Loucy (cell line): ENCODE results near the gene LRP2BP.
"Not testable (repeated sequence)": the region's sequence is repeated elsewhere in the genome, so short reads cannot be mapped to it uniquely, and the experiment has no call there.

Experiments
- H2AFZ ChIP-seq: fragments of 200-600 bp; sonication (generic); 2 replicates; pipeline ENCODE4 v1.6.0; 2016; ENCODE audit warnings: antibody characterized with exemption, mild to moderate bottlenecking, low read length, moderate library complexity
- H3F3A ChIP-seq: fragments of 200-600 bp; 2 replicates; pipeline ENCODE4 v1.6.0; 2016; ENCODE audit warnings: antibody characterized with exemption, low read depth, mild to moderate bottlenecking
- H3K27me3 ChIP-seq: fragments of 200-600 bp; sonication (generic); 2 replicates; pipeline ENCODE4 v1.6.1; 2014; ENCODE audit warnings: low read length, mild to moderate bottlenecking; ENCODE audit not compliant: insufficient read depth, poor library complexity, severe bottlenecking
- H3K36me3 ChIP-seq: fragments of 200-600 bp; sonication (generic); 2 replicates; pipeline ENCODE4 v1.6.1; 2016; ENCODE audit warnings: low read length; ENCODE audit not compliant: insufficient read depth
- H3K4me1 ChIP-seq: fragments of 200-600 bp; sonication (generic); 2 replicates; pipeline ENCODE4 v1.5.1; 2014; ENCODE audit warnings: low read length, mild to moderate bottlenecking; ENCODE audit not compliant: insufficient read depth, poor library complexity, severe bottlenecking
- H3K4me2 ChIP-seq: fragments of 200-600 bp; sonication (generic); 2 replicates; pipeline ENCODE4 v1.6.0; 2014; ENCODE audit warnings: antibody characterized with exemption, low read length, low read depth, mild to moderate bottlenecking; ENCODE audit not compliant: poor library complexity, severe bottlenecking
- H3K4me3 ChIP-seq: fragments of 200-600 bp; sonication (generic); 2 replicates; pipeline ENCODE4 v1.5.1; 2014; ENCODE audit warnings: low read length, mild to moderate bottlenecking, mixed read lengths; ENCODE audit not compliant: poor library complexity, severe bottlenecking
- H3K79me2 ChIP-seq: fragments of 200-600 bp; sonication (generic); 2 replicates; pipeline ENCODE4 v1.6.1; 2014; ENCODE audit warnings: low read length; ENCODE audit not compliant: insufficient read depth
- H3K9ac ChIP-seq: fragments of 200-600 bp; sonication (generic); 2 replicates; pipeline ENCODE4 v1.6.0; 2014; ENCODE audit warnings: mild to moderate bottlenecking, low read depth, low read length, moderate library complexity; ENCODE audit not compliant: poor library complexity, severe bottlenecking
- H3K9me2 ChIP-seq: fragments of 200-600 bp; sonication (generic); replicated peaks from 2 replicates; pipeline ENCODE4 v1.6.1; 2016; ENCODE audit warnings: low read depth, low read length, mixed read lengths
- H3K9me3 ChIP-seq: fragments of 200-600 bp; sonication (generic); 2 replicates; pipeline ENCODE4 v1.6.1; 2014; ENCODE audit warnings: mild to moderate bottlenecking, antibody characterized with exemption, low read length, low read depth; ENCODE audit not compliant: insufficient read depth
- H4K20me1 ChIP-seq: fragments of 200-600 bp; sonication (generic); 2 replicates; pipeline ENCODE4 v1.6.0; 2014; ENCODE audit warnings: antibody characterized with exemption, low read length, mild to moderate bottlenecking; ENCODE audit not compliant: insufficient read depth, poor library complexity, severe bottlenecking
- EZH2phosphoT487 ChIP-seq: fragments of 200-600 bp; IDR thresholded peaks from 2 replicates; pipeline ENCODE4 v1.6.1; 2018; ENCODE audit warnings: antibody characterized with exemption, mild to moderate bottlenecking, moderate library complexity, borderline replicate concordance
- TF ChIP-seq, protein P1 (sequence below): fragments of 200-600 bp; sonication (generic); conservative IDR thresholded peaks from 2 replicates; pipeline ENCODE4 v1.5.1; 2014; ENCODE audit warnings: mild to moderate bottlenecking, antibody characterized with exemption, low read length

Gene LRP2BP

DNA sequence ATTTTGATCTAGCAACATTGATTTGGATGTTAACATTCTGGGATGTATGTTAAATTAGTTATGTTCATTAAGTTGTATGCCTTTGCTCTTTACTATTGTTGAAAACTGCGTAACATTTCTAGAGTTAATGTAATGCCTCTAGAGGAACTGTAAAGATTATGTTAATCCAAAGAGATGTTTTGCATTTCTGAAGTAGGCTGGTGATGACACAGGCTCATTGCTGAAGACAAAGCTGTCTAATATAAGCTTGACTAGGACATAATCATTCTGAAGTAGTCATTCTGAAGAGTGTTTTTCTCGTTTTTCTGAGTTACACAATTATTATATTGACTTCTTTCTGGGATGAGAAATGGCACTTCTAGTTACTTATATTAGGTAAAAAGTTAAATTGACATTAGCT is 72.9 kb downstream of the LRP2BP start:
- H4K20me1 ChIP-seq = no peaks in the 10 kb centered on the region
- no peaks in the 10 kb centered on the region for H3K9me2 ChIP-seq
- no peaks in the 10 kb centered on the region for H3K36me3 ChIP-seq
- no peaks in the 10 kb centered on the region for H3K9me3 ChIP-seq
- no peak overlapping the region for H3K4me2 ChIP-seq
- no peak overlapping the region for H3K4me3 ChIP-seq
- no peaks in the 10 kb centered on the region for H3K79me2 ChIP-seq
- peaks cover 6% of the 10 kb centered on the region for H3K4me1 ChIP-seq
- H3K27me3 ChIP-seq = peaks cover 4% of the 10 kb centered on the region
- H3K9ac ChIP-seq = no peak overlapping the region
- no peaks in the 10 kb centered on the region for H3F3A ChIP-seq
- no peak overlapping the region for H2AFZ ChIP-seq
- TF ChIP-seq, protein P1, sequence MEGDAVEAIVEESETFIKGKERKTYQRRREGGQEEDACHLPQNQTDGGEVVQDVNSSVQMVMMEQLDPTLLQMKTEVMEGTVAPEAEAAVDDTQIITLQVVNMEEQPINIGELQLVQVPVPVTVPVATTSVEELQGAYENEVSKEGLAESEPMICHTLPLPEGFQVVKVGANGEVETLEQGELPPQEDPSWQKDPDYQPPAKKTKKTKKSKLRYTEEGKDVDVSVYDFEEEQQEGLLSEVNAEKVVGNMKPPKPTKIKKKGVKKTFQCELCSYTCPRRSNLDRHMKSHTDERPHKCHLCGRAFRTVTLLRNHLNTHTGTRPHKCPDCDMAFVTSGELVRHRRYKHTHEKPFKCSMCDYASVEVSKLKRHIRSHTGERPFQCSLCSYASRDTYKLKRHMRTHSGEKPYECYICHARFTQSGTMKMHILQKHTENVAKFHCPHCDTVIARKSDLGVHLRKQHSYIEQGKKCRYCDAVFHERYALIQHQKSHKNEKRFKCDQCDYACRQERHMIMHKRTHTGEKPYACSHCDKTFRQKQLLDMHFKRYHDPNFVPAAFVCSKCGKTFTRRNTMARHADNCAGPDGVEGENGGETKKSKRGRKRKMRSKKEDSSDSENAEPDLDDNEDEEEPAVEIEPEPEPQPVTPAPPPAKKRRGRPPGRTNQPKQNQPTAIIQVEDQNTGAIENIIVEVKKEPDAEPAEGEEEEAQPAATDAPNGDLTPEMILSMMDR = no peak
- TF ChIP-seq EZH2phosphoT487 = no peak

GRCh38 chr4:185318679-185319078 is 77.0 kb downstream of the LRP2BP start:
- TF ChIP-seq, protein P1 = no peak
- no peak for TF ChIP-seq EZH2phosphoT487
- H3K36me3 ChIP-seq = no peaks in the 10 kb centered on the region
- H3K9ac ChIP-seq = no peak overlapping the region
- no peak overlapping the region for H2AFZ ChIP-seq
- H3F3A ChIP-seq = no peaks in the 10 kb centered on the region
- no peaks in the 10 kb centered on the region for H4K20me1 ChIP-seq
- H3K27me3 ChIP-seq = no peaks in the 10 kb centered on the region
- peak overlapping the region; percentile 40 for H3K4me2 ChIP-seq
- no peaks in the 10 kb centered on the region for H3K9me3 ChIP-seq
- H3K4me1 ChIP-seq = peaks cover 6% of the 10 kb centered on the region
- no peaks in the 10 kb centered on the region for H3K79me2 ChIP-seq
- no peak overlapping the region for H3K4me3 ChIP-seq
- H3K9me2 ChIP-seq = no peaks in the 10 kb centered on the region

DNA sequence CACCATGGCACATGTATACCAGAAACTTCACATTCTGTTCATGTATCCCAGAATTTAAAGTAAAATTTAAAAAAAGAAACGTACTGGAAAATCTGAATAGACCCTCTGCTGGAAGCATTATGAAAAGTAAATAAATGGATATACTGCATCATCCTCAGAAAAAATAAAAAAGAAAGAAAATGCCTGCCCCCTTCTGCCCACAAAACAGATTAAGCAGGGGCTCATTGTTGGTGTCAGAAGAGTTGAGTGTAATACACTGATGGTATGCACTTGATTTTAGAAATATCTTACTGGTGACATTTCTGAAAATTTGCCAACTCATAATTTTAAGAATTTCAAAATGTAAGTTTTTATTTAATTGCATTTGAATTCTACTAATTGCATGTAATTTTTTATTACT is 77.8 kb downstream of the LRP2BP start:
- Histone ChIP-seq H3K36me3 (no peaks in the 10 kb centered on the region), H3K4me2 (no peak overlapping the region), H3K4me1 (peaks cover 6% of the 10 kb centered on the region), H3K9me3 (no peaks in the 10 kb centered on the region), H3K4me3 (no peak overlapping the region), H2AFZ (no peak overlapping the region), H3K79me2 (no peaks in the 10 kb centered on the region), H3K9me2 (no peaks in the 10 kb centered on the region), H3K9ac (no peak overlapping the region), H4K20me1 (no peaks in the 10 kb centered on the region), H3F3A (no peaks in the 10 kb centered on the region), H3K27me3 (no peaks in the 10 kb centered on the region)
- TF ChIP-seq, protein P1 = no peak
- TF ChIP-seq EZH2phosphoT487 = no peak

GRCh38 chr4:185317462-185317861 is 78.3 kb downstream of the LRP2BP start:
- H3K36me3 ChIP-seq, H4K20me1 ChIP-seq, H2AFZ ChIP-seq, H3K9ac ChIP-seq, H3K79me2 ChIP-seq, H3F3A ChIP-seq, H3K9me2 ChIP-seq, H3K4me2 ChIP-seq, H3K27me3 ChIP-seq, H3K9me3 ChIP-seq, H3K4me3 ChIP-seq, H3K4me1 ChIP-seq: not testable (repeated sequence)
